ENCODE measurements around the gene CCDC182. TPM values are rescaled to one million over a fixed set of nuclear protein-coding genes. Genes with fewer than 3 reads are reported as not detected.

The CCDC182 gene
- polyA plus RNA-seq, 1 donor from 2014 or later, result not detected

GRCh38 chr17:57767561-57767960, 22.5 kb upstream of the CCDC182 start:
- Mint-ChIP-seq H3K36me3 (no peaks in the 10 kb centered on the region), H3K4me1 (no peaks in the 10 kb centered on the region), H3K9me3 (no peaks in the 10 kb centered on the region), H3K4me3 (no peak overlapping the region), H3K27ac (no peak overlapping the region), H3K27me3 (peaks cover 13% of the 10 kb centered on the region)

- no peaks in the 10 kb centered on the region for H3K36me3 Mint-ChIP-seq
- H3K27me3 Mint-ChIP-seq, result peaks cover 9% of the 10 kb centered on the region
- H3K4me3 Mint-ChIP-seq, result no peak overlapping the region
- H3K4me1 Mint-ChIP-seq, result no peaks in the 10 kb centered on the region
- no peak overlapping the region for H3K27ac Mint-ChIP-seq
- no peaks in the 10 kb centered on the region for H3K9me3 Mint-ChIP-seq
These were observed 21.3 kb upstream of the CCDC182 start for GRCh38 chr17:57766318-57766943.

- no peaks in the 10 kb centered on the region for H3K36me3 Mint-ChIP-seq
These were observed 17.6 kb upstream of the CCDC182 start for GRCh38 chr17:57762452-57763395.

GRCh38 chr17:57761887-57762286, 16.8 kb upstream of the CCDC182 start:
- Mint-ChIP-seq H3K9me3 (no peaks in the 10 kb centered on the region), H3K27ac (no peak overlapping the region), H3K4me1 (no peaks in the 10 kb centered on the region), H3K36me3 (no peaks in the 10 kb centered on the region), H3K27me3 (peaks cover 5% of the 10 kb centered on the region), H3K4me3 (no peak overlapping the region)

More at GRCh38 chr17:57762452-57763395, 17.6 kb upstream of the CCDC182 start:
- Mint-ChIP-seq H3K4me1 (no peaks in the 10 kb centered on the region), H3K9me3 (no peaks in the 10 kb centered on the region), H3K27ac (peak overlapping the region in 1 of 3 donors; percentile 67), H3K4me3 (no peak overlapping the region), H3K27me3 (peaks cover 6% of the 10 kb centered on the region)

- Mint-ChIP-seq H3K4me3 (no peak overlapping the region), H3K27ac (no peak overlapping the region), H3K36me3 (no peaks in the 10 kb centered on the region), H3K27me3 (peaks cover 5% of the 10 kb centered on the region), H3K9me3 (no peaks in the 10 kb centered on the region), H3K4me1 (no peaks in the 10 kb centered on the region)
These were observed 14.9 kb upstream of the CCDC182 start for GRCh38 chr17:57760046-57760445.

- no peaks in the 10 kb centered on the region for H3K36me3 Mint-ChIP-seq
- H3K27ac Mint-ChIP-seq, result no peak overlapping the region
- no peaks in the 10 kb centered on the region for H3K9me3 Mint-ChIP-seq
- no peak overlapping the region for H3K4me3 Mint-ChIP-seq
- H3K4me1 Mint-ChIP-seq, result no peaks in the 10 kb centered on the region
- H3K27me3 Mint-ChIP-seq, result peaks cover 4% of the 10 kb centered on the region
These were observed 13.6 kb upstream of the CCDC182 start for GRCh38 chr17:57758654-57759053.

- Mint-ChIP-seq H3K36me3 (no peaks in the 10 kb centered on the region), H3K4me3 (no peak overlapping the region), H3K4me1 (no peaks in the 10 kb centered on the region), H3K27ac (no peak overlapping the region), H3K27me3 (peaks cover 4% of the 10 kb centered on the region), H3K9me3 (no peaks in the 10 kb centered on the region)
These were observed 12.6 kb upstream of the CCDC182 start for GRCh38 chr17:57757735-57758134.

- Mint-ChIP-seq H3K36me3 (no peaks in the 10 kb centered on the region), H3K4me3 (no peak overlapping the region)
These were observed 11.9 kb upstream of the CCDC182 start for GRCh38 chr17:57756951-57757350.

GRCh38 chr17:57755480-57756070, 10.5 kb upstream of the CCDC182 start:
- H3K27me3 Mint-ChIP-seq, result peaks cover under 1% of the 10 kb centered on the region
- H3K36me3 Mint-ChIP-seq, result no peaks in the 10 kb centered on the region
- no peak overlapping the region for H3K27ac Mint-ChIP-seq
- H3K4me3 Mint-ChIP-seq, result no peak overlapping the region
- no peaks in the 10 kb centered on the region for H3K4me1 Mint-ChIP-seq
- H3K9me3 Mint-ChIP-seq, result no peaks in the 10 kb centered on the region

More at GRCh38 chr17:57756951-57757350, 11.9 kb upstream of the CCDC182 start:
- H3K27me3 Mint-ChIP-seq, result peaks cover 2% of the 10 kb centered on the region
- no peaks in the 10 kb centered on the region for H3K4me1 Mint-ChIP-seq
- H3K9me3 Mint-ChIP-seq, result no peaks in the 10 kb centered on the region
- peak overlapping the region in 1 of 3 donors; percentile 53 for H3K27ac Mint-ChIP-seq

- H3K27ac Mint-ChIP-seq, result no peak overlapping the region
These were observed 7.2 kb upstream of the CCDC182 start for GRCh38 chr17:57752031-57752905.

GRCh38 chr17:57751348-57751971, 6.4 kb upstream of the CCDC182 start:
- H3K36me3 Mint-ChIP-seq, result no peaks in the 10 kb centered on the region
- peaks cover 0 to 2% (median 0%) of the 10 kb centered on the region in 3 donors for H3K4me1 Mint-ChIP-seq
- H3K27ac Mint-ChIP-seq, result no peak overlapping the region

More at GRCh38 chr17:57752031-57752905, 7.2 kb upstream of the CCDC182 start:
- no peaks in the 10 kb centered on the region for H3K36me3 Mint-ChIP-seq
- H3K4me3 Mint-ChIP-seq, result no peak overlapping the region
- no peaks in the 10 kb centered on the region for H3K9me3 Mint-ChIP-seq
- H3K4me1 Mint-ChIP-seq, result peaks cover 0 to 2% (median 0%) of the 10 kb centered on the region in 3 donors
- H3K27me3 Mint-ChIP-seq, result peaks cover 6% of the 10 kb centered on the region

GRCh38 chr17:57750895-57751294, 5.8 kb upstream of the CCDC182 start:
- Mint-ChIP-seq H3K4me1 (peaks cover 0 to 4% (median 2%) of the 10 kb centered on the region in 3 donors), H3K36me3 (no peaks in the 10 kb centered on the region), H3K4me3 (no peak overlapping the region), H3K27ac (no peak overlapping the region), H3K9me3 (no peaks in the 10 kb centered on the region), H3K27me3 (peaks cover 6% of the 10 kb centered on the region)

More at GRCh38 chr17:57751348-57751971, 6.4 kb upstream of the CCDC182 start:
- H3K4me3 Mint-ChIP-seq, result no peak overlapping the region
- peaks cover 6% of the 10 kb centered on the region for H3K27me3 Mint-ChIP-seq
- H3K9me3 Mint-ChIP-seq, result no peaks in the 10 kb centered on the region

GRCh38 chr17:57750109-57750871, 5.2 kb upstream of the CCDC182 start:
- no peaks in the 10 kb centered on the region for H3K36me3 Mint-ChIP-seq
- H3K4me1 Mint-ChIP-seq, result peaks cover 1 to 8% (median 4%) of the 10 kb centered on the region in 3 donors
- no peak overlapping the region for H3K27ac Mint-ChIP-seq
- H3K27me3 Mint-ChIP-seq, result peaks cover 6% of the 10 kb centered on the region
- H3K9me3 Mint-ChIP-seq, result no peaks in the 10 kb centered on the region
- H3K4me3 Mint-ChIP-seq, result peak overlapping the region in 1 of 4 donors; percentile 55
